Measurements from ENCODE around the gene TMEM255B. TPM values are rescaled to one million over a fixed set of nuclear protein-coding genes. Genes with fewer than 3 reads are reported as not detected.

Gene TMEM255B
- total and polyA plus RNA-seq, 9 of the 15 experiments (the other 6 are each of a cell fraction or from before 2014, with no cell fraction given), result 0.01 to 0.75 (median 0.23) TPM

GRCh38 chr13:113820813-113821651, 62.0 kb downstream of the TMEM255B start (continued):
- TF ChIP-seq REST (IDR thresholded peaks at IDR 0.05; ENCODE audit: borderline replicate concordance) (peak; percentile 28; the same call in 1 of the 2 replicates), REST (CRISPR knock-in tag; IDR thresholded peaks at IDR 0.05; ENCODE audit: low read depth) (no peak), ILF3 (IDR thresholded peaks at IDR 0.05; ENCODE audit: borderline replicate concordance) (no peak), MITF (IDR thresholded peaks at IDR 0.05) (no peak), RHOXF2B (CRISPR knock-in tag; conservative IDR thresholded peaks at IDR 0.05) (no peak), L3MBTL2 (IDR thresholded peaks at IDR 0.05) (peak; percentile 45; the same call in 1 of the 2 replicates), HMBOX1 (IDR thresholded peaks at IDR 0.05) (no peak), USF2 (CRISPR knock-in tag; IDR thresholded peaks at IDR 0.05) (0 out of 2 replicates have a peak, but pooled peaks have one; percentile 8), HES1 (IDR thresholded peaks at IDR 0.05; ENCODE audit: low read depth) (no peak), HIVEP1 (CRISPR knock-in tag; IDR thresholded peaks at IDR 0.05) (no peak), ZBTB33 (CRISPR knock-in tag; IDR thresholded peaks at IDR 0.05) (peak; percentile 72)
